ENCODE results near the gene SYNE2. TPM values are rescaled to one million over a fixed set of nuclear protein-coding genes. Genes with fewer than 3 reads are reported as not detected.

SYNE2 gene
- total RNA-seq, 2 experiments from 2014 or later = 150 to 212 TPM

DNA sequence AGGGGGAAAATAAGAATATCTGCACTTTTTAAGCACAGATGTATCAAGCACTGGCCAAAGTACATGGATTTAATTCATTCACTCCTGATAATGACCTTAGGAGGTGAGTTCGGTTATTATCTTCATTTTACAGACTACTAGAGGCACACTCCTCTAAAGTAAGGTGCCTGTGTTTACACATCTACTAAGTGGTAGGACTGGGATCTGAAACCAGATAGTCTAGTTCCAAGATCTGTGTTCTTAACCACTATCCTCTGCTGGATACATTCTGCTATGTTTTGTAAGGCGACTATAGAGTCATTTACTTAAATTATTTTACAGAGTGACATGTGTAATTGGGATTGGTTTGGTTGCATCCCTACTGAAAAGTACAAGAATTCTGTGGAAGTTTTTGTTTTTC is 266.1 kb downstream of the SYNE2 start:
- Histone ChIP-seq H3K79me2 (ENCODE audit: insufficient read depth, low read depth, low read length) (no peaks in the 10 kb centered on the region), H3K27ac (ENCODE audit: low read depth, low read length, poor library complexity, severe bottlenecking) (no peak overlapping the region), H3K4me1 (ENCODE audit: insufficient read depth, low read length, poor library complexity, severe bottlenecking) (no peaks in the 10 kb centered on the region), H2AFZ (ENCODE audit: low read length) (no peak overlapping the region), H3K4me2 (ENCODE audit: low read length) (no peak overlapping the region), H3K9me2 (ENCODE audit: insufficient read depth, low read length) (no peaks in the 10 kb centered on the region), H4K20me1 (ENCODE audit: insufficient read depth, low read length) (no peaks in the 10 kb centered on the region), H3K4me3 (ENCODE audit: low read depth, low read length, poor library complexity, severe bottlenecking) (no peak overlapping the region), H3K9me3 (ENCODE audit: low read length) (no peaks in the 10 kb centered on the region), H3K36me3 (ENCODE audit: insufficient read depth, low read length) (peaks cover 73% of the 10 kb centered on the region)
- POLR2A ChIA-PET = interaction anchor here (1.2 kb wide), 1 partner anchor 9 kb away, joined by 3 read pairs; no protein-coding TSS in a partner anchor
- BruUV-seq (replicated peaks) = no TSS peak
- intact Hi-C loops (cut with micrococcal nuclease; ENCODE audit: unreplicated experiment) = loop anchor here (10.0 kb wide), 1 partner anchor 324 kb away; no protein-coding TSS in a partner anchor
- TF ChIP-seq EZH2phosphoT487 (IDR thresholded peaks at IDR 0.05; ENCODE audit: borderline replicate concordance, low read depth, low read length) (no peak), CTCF (conservative IDR thresholded peaks at IDR 0.05; ENCODE audit: low read length) (no peak)
- no peak for DNase-seq (ENCODE audit: low spot score)
- CTCF ChIA-PET (ENCODE audit: unreplicated experiment) = interaction anchor here (0.5 kb wide), 1 partner anchor 70 kb away, joined by 3 read pairs; no protein-coding TSS in a partner anchor

- POLR2A ChIA-PET = interaction anchor here (1.2 kb wide), 1 partner anchor 9 kb away, joined by 3 read pairs; no protein-coding TSS in a partner anchor
Measured at GRCh38 chr14:64119500-64119899, 266.7 kb downstream of the SYNE2 start.

More at GRCh38 chr14:64119500-64119899, 266.7 kb downstream of the SYNE2 start:
- Histone ChIP-seq H3K9me3 (ENCODE audit: low read length) (no peaks in the 10 kb centered on the region), H4K20me1 (ENCODE audit: insufficient read depth, low read length) (no peaks in the 10 kb centered on the region), H3K4me2 (ENCODE audit: low read length) (no peak overlapping the region), H3K9me2 (ENCODE audit: insufficient read depth, low read length) (no peaks in the 10 kb centered on the region), H3K4me1 (ENCODE audit: insufficient read depth, low read length, poor library complexity, severe bottlenecking) (no peaks in the 10 kb centered on the region), H2AFZ (ENCODE audit: low read length) (no peak overlapping the region), H3K36me3 (ENCODE audit: insufficient read depth, low read length) (peaks cover 73% of the 10 kb centered on the region), H3K27ac (ENCODE audit: low read depth, low read length, poor library complexity, severe bottlenecking) (no peak overlapping the region), H3K4me3 (ENCODE audit: low read depth, low read length, poor library complexity, severe bottlenecking) (no peak overlapping the region), H3K79me2 (ENCODE audit: insufficient read depth, low read depth, low read length) (no peaks in the 10 kb centered on the region)
- no TSS peak for BruUV-seq (replicated peaks)
- DNase-seq (ENCODE audit: low spot score) = no peak
- CTCF ChIA-PET (ENCODE audit: unreplicated experiment) = interaction anchor here (0.5 kb wide), 1 partner anchor 70 kb away, joined by 3 read pairs; no protein-coding TSS in a partner anchor
- TF ChIP-seq EZH2phosphoT487 (IDR thresholded peaks at IDR 0.05; ENCODE audit: borderline replicate concordance, low read depth, low read length) = no peak
- TF ChIP-seq CTCF (conservative IDR thresholded peaks at IDR 0.05; ENCODE audit: low read length) = no peak
- intact Hi-C loops (cut with micrococcal nuclease; ENCODE audit: unreplicated experiment) = loop anchor here (10.0 kb wide), 1 partner anchor 325 kb away; no protein-coding TSS in a partner anchor
